T-cell (primary cell): ENCODE data around the gene EEF1A1. TPM values are rescaled to one million over a fixed set of nuclear protein-coding genes. Genes with fewer than 3 reads are reported as not detected.

ENCODE experiments used
- total RNA-seq, 35 experiments: library from RNA in 6 of 35; stranded (reverse) in 6 of 35; fragments of 120-200 nt in 1 of 35; gene quantifications; one replicate each; pipeline versions ENCODE4 v1.2.1 to v1.2.4 and lab custom pipeline; 2013 to 2026

The EEF1A1 gene
- total RNA-seq, 5 donors from 2014 or later (not counting 1 experiment from before 2014, with no cell fraction given): 14,142 to 15,123 (median 14,655) TPM

Other genes with a start within 250 kb of the EEF1A1 start
- not detected for gene DPPA5, start 166.8 kb downstream of the EEF1A1 start, total RNA-seq
- gene KHDC3L, start 158.4 kb downstream of the EEF1A1 start, total RNA-seq: not detected
- under 1 TPM in 2 of 5 donors, not detected in 3; 0.63 to 0.93 TPM for gene OOEP, start 151.1 kb downstream of the EEF1A1 start, total RNA-seq
- gene DDX43, start 126.2 kb downstream of the EEF1A1 start, total RNA-seq: 1 to 10 TPM in 3 of 5 donors, under 1 TPM in 2; 0.47 to 2.7 (median 1.3) TPM
- 10 to 100 TPM in 4 of 5 donors, 1 to 10 TPM in 1; 6.9 to 14.9 (median 12.8) TPM for gene CGAS, start 68.7 kb downstream of the EEF1A1 start, total RNA-seq
- gene MTO1, start 59.3 kb downstream of the EEF1A1 start, total RNA-seq: 10 to 100 TPM; 55.0 to 80.4 (median 59.3) TPM
- 10 to 100 TPM in 1 of 5 donors, 1 to 10 TPM in 4; 6.4 to 15.0 (median 9.4) TPM for gene SLC17A5, start 133.0 kb upstream of the EEF1A1 start, total RNA-seq
- 1 to 10 TPM in 1 of 5 donors, under 1 TPM in 4; 0.59 to 1.0 (median 0.68) TPM for gene CD109, start 175.2 kb upstream of the EEF1A1 start, total RNA-seq